ENCODE measurements around the gene GSTM4.

DNA sequence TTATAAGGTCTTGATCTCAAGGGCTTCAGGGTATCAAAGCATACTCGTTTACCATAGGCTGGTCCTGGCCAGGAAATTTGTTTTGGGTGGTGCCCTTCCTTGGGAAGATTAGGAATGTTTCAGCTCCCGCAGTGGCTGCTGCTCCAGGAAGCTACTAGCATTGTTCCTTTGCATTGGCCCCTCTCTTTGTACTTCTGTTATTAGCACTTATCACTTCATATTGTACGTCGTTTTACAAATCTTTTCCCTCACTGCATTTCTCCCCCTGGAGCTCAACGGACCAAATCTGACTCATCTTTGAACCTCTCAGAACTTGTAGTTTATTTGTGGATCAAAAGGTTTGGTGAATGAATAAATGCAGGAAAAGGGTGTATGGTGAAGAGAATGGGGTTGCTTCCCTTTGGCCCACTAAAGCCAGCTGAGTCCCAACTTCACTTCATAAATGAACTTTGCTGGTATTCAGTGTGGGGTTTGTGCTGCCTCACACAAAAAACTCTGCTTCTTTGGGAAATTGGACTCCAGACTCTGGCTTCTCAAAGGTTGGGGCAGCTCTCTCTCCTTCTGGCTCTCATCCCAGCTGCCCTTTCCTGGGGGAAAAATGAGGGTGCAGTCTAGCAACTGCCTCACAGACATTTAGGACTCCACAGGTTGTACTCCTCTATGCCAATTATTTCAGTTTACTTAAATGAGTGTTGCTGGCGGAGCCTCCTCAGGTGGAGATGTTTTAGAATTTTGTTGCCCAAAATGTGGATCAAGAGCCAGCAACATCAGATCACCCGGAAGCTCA, 42.3 kb upstream of the GSTM4 start:
- TF ChIP-seq, protein P1, sequence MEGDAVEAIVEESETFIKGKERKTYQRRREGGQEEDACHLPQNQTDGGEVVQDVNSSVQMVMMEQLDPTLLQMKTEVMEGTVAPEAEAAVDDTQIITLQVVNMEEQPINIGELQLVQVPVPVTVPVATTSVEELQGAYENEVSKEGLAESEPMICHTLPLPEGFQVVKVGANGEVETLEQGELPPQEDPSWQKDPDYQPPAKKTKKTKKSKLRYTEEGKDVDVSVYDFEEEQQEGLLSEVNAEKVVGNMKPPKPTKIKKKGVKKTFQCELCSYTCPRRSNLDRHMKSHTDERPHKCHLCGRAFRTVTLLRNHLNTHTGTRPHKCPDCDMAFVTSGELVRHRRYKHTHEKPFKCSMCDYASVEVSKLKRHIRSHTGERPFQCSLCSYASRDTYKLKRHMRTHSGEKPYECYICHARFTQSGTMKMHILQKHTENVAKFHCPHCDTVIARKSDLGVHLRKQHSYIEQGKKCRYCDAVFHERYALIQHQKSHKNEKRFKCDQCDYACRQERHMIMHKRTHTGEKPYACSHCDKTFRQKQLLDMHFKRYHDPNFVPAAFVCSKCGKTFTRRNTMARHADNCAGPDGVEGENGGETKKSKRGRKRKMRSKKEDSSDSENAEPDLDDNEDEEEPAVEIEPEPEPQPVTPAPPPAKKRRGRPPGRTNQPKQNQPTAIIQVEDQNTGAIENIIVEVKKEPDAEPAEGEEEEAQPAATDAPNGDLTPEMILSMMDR (IDR thresholded peaks at IDR 0.05): no peak
- TF ChIP-seq POLR2A (IDR thresholded peaks at IDR 0.05): no peak
